ENCODE measurements around the gene HAL.

HAL gene

DNA sequence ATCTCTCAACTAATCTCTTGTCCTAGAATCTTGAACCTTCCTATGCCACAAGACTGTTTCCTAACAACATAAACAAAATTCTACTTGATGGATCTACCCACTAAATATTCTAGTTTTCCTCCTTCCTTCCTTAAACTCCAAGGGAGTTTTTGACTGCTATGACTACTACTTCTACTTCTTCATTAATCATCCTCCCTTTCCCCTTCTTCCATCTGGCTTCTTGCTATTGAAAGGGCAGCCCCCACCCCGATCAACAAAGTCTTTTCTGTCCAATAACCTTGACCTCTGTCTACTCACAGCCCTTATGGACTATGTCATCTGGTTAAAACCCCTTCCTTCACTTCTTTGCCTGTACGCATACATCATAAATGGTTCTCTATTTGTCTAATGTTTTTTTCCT is 33.7 kb upstream of the HAL start:
- ATAC-seq: no peak
- TF ChIP-seq, protein P1, sequence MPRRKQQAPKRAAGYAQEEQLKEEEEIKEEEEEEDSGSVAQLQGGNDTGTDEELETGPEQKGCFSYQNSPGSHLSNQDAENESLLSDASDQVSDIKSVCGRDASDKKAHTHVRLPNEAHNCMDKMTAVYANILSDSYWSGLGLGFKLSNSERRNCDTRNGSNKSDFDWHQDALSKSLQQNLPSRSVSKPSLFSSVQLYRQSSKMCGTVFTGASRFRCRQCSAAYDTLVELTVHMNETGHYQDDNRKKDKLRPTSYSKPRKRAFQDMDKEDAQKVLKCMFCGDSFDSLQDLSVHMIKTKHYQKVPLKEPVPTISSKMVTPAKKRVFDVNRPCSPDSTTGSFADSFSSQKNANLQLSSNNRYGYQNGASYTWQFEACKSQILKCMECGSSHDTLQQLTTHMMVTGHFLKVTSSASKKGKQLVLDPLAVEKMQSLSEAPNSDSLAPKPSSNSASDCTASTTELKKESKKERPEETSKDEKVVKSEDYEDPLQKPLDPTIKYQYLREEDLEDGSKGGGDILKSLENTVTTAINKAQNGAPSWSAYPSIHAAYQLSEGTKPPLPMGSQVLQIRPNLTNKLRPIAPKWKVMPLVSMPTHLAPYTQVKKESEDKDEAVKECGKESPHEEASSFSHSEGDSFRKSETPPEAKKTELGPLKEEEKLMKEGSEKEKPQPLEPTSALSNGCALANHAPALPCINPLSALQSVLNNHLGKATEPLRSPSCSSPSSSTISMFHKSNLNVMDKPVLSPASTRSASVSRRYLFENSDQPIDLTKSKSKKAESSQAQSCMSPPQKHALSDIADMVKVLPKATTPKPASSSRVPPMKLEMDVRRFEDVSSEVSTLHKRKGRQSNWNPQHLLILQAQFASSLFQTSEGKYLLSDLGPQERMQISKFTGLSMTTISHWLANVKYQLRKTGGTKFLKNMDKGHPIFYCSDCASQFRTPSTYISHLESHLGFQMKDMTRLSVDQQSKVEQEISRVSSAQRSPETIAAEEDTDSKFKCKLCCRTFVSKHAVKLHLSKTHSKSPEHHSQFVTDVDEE (CRISPR knock-in tag; IDR thresholded peaks at IDR 0.05): no peak
- TF ChIP-seq ZC3H10 (CRISPR knock-in tag; IDR thresholded peaks at IDR 0.05) (no peak), CSDC2 (CRISPR knock-in tag; IDR thresholded peaks at IDR 0.05) (no peak), TCF4 (CRISPR knock-in tag; IDR thresholded peaks at IDR 0.05; ENCODE audit: borderline replicate concordance) (no peak), OSR1 (CRISPR knock-in tag; IDR thresholded peaks at IDR 0.05) (no peak), TOX (CRISPR knock-in tag; IDR thresholded peaks at IDR 0.05; ENCODE audit: borderline replicate concordance) (no peak), ZNF8 (CRISPR knock-in tag; IDR thresholded peaks at IDR 0.05) (no peak), ARNTL (CRISPR knock-in tag; IDR thresholded peaks at IDR 0.05; ENCODE audit: borderline replicate concordance, low read depth) (no peak), ESRRG (CRISPR knock-in tag; IDR thresholded peaks at IDR 0.05) (no peak), BACH2 (CRISPR knock-in tag; IDR thresholded peaks at IDR 0.05; ENCODE audit: borderline replicate concordance) (no peak)
- TF ChIP-seq, protein P2, sequence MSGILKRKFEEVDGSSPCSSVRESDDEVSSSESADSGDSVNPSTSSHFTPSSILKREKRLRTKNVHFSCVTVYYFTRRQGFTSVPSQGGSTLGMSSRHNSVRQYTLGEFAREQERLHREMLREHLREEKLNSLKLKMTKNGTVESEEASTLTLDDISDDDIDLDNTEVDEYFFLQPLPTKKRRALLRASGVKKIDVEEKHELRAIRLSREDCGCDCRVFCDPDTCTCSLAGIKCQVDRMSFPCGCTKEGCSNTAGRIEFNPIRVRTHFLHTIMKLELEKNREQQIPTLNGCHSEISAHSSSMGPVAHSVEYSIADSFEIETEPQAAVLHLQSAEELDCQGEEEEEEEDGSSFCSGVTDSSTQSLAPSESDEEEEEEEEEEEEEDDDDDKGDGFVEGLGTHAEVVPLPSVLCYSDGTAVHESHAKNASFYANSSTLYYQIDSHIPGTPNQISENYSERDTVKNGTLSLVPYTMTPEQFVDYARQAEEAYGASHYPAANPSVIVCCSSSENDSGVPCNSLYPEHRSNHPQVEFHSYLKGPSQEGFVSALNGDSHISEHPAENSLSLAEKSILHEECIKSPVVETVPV (CRISPR knock-in tag; IDR thresholded peaks at IDR 0.05): no peak

DNA sequence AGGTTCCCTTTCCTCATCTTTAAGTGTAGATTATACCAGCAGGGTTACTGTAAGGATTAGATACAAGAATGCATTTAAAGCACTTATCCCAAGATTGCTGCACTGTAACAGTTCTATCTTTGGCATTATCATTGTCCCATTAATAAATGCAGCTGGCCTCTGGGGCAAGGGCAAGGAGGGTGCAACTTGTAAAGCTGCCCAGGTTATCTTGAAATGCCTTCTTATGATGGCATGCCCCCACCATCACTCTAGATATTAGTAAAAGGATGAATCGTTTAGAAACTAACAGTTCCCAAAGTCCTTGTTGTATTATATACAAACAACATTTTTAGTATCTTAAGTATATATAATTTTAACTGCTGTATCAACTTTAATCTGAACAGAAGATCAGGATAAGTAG is 32.4 kb upstream of the HAL start:
- TF ChIP-seq ZFP30 (CRISPR knock-in tag; IDR thresholded peaks at IDR 0.05) (no peak), ARNTL (CRISPR knock-in tag; IDR thresholded peaks at IDR 0.05; ENCODE audit: borderline replicate concordance, low read depth) (no peak), ZNF70 (CRISPR knock-in tag; IDR thresholded peaks at IDR 0.05) (no peak), TOX (CRISPR knock-in tag; IDR thresholded peaks at IDR 0.05; ENCODE audit: borderline replicate concordance) (no peak), OSR1 (CRISPR knock-in tag; IDR thresholded peaks at IDR 0.05) (no peak), ZC3H10 (CRISPR knock-in tag; IDR thresholded peaks at IDR 0.05) (no peak), RARB (CRISPR knock-in tag; IDR thresholded peaks at IDR 0.05) (no peak), TCF4 (CRISPR knock-in tag; IDR thresholded peaks at IDR 0.05; ENCODE audit: borderline replicate concordance) (no peak), SNAI2 (CRISPR knock-in tag; IDR thresholded peaks at IDR 0.05) (no peak), BACH2 (CRISPR knock-in tag; IDR thresholded peaks at IDR 0.05; ENCODE audit: borderline replicate concordance) (no peak), ZNF8 (CRISPR knock-in tag; IDR thresholded peaks at IDR 0.05) (no peak), ZFP3 (CRISPR knock-in tag; IDR thresholded peaks at IDR 0.05) (no peak), PPARA (CRISPR knock-in tag; IDR thresholded peaks at IDR 0.05; ENCODE audit: borderline replicate concordance) (no peak), ZNF565 (CRISPR knock-in tag; conservative IDR thresholded peaks at IDR 0.05; ENCODE audit: low read depth) (no peak), ESRRG (CRISPR knock-in tag; IDR thresholded peaks at IDR 0.05) (no peak), CSDC2 (CRISPR knock-in tag; IDR thresholded peaks at IDR 0.05) (no peak)
- TF ChIP-seq, protein P3, sequence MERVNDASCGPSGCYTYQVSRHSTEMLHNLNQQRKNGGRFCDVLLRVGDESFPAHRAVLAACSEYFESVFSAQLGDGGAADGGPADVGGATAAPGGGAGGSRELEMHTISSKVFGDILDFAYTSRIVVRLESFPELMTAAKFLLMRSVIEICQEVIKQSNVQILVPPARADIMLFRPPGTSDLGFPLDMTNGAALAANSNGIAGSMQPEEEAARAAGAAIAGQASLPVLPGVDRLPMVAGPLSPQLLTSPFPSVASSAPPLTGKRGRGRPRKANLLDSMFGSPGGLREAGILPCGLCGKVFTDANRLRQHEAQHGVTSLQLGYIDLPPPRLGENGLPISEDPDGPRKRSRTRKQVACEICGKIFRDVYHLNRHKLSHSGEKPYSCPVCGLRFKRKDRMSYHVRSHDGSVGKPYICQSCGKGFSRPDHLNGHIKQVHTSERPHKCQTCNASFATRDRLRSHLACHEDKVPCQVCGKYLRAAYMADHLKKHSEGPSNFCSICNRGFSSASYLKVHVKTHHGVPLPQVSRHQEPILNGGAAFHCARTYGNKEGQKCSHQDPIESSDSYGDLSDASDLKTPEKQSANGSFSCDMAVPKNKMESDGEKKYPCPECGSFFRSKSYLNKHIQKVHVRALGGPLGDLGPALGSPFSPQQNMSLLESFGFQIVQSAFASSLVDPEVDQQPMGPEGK (CRISPR knock-in tag; IDR thresholded peaks at IDR 0.05; ENCODE audit: borderline replicate concordance): no peak
- TF ChIP-seq, protein P4, sequence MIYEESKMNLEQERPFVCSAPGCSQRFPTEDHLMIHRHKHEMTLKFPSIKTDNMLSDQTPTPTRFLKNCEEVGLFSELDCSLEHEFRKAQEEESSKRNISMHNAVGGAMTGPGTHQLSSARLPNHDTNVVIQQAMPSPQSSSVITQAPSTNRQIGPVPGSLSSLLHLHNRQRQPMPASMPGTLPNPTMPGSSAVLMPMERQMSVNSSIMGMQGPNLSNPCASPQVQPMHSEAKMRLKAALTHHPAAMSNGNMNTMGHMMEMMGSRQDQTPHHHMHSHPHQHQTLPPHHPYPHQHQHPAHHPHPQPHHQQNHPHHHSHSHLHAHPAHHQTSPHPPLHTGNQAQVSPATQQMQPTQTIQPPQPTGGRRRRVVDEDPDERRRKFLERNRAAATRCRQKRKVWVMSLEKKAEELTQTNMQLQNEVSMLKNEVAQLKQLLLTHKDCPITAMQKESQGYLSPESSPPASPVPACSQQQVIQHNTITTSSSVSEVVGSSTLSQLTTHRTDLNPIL (CRISPR knock-in tag; IDR thresholded peaks at IDR 0.05; ENCODE audit: low read depth): no peak
- TF ChIP-seq, protein P5, sequence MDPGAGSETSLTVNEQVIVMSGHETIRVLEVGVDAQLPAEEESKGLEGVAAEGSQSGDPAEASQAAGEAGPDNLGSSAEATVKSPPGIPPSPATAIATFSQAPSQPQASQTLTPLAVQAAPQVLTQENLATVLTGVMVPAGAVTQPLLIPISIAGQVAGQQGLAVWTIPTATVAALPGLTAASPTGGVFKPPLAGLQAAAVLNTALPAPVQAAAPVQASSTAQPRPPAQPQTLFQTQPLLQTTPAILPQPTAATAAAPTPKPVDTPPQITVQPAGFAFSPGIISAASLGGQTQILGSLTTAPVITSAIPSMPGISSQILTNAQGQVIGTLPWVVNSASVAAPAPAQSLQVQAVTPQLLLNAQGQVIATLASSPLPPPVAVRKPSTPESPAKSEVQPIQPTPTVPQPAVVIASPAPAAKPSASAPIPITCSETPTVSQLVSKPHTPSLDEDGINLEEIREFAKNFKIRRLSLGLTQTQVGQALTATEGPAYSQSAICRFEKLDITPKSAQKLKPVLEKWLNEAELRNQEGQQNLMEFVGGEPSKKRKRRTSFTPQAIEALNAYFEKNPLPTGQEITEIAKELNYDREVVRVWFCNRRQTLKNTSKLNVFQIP (CRISPR knock-in tag; IDR thresholded peaks at IDR 0.05; ENCODE audit: borderline replicate concordance, low read depth): no peak
- TF ChIP-seq, protein P1 (CRISPR knock-in tag; IDR thresholded peaks at IDR 0.05): no peak
- ATAC-seq: no peak

All from SK-N-SH treated with all-trans-retinoic acid at 6 μM for 48 hours (cell line).